Mesendoderm (in vitro differentiated cells): ENCODE results near the gene KCNN3.
A peak's percentile ranks its signal among the peaks of the same experiment; 100 is the strongest.

Experiments used
- DNase-seq: peaks from one replicate; pipeline ENCODE4 v3.0.0; 2013
- H2AK5ac ChIP-seq: 2 replicates; pipeline ENCODE4 v1.6.1; 2013; ENCODE audit warnings: low read length, inconsistent platforms
- H2BK120ac ChIP-seq: 2 replicates; pipeline ENCODE4 v1.6.1; 2013; ENCODE audit warnings: low read depth, mild to moderate bottlenecking, low read length, moderate library complexity, mixed read lengths
- H2BK15ac ChIP-seq: replicated peaks from 2 replicates; pipeline ENCODE4 v1.6.1; 2013; ENCODE audit warnings: low read depth, mild to moderate bottlenecking, moderate library complexity
- H2BK5ac ChIP-seq: 2 replicates; pipeline ENCODE4 v1.6.1; 2013; ENCODE audit warnings: low read length, inconsistent platforms
- H3K18ac ChIP-seq: 2 replicates; pipeline ENCODE4 v1.6.1; 2013; ENCODE audit warnings: mild to moderate bottlenecking, low read length, mixed read lengths
- H3K23ac ChIP-seq: one replicate; pipeline ENCODE4 v1.6.1; 2013; ENCODE audit warnings: low read length
- H3K27ac ChIP-seq: 2 replicates; pipeline ENCODE4 v1.5.1; 2013; ENCODE audit warnings: low read depth, mild to moderate bottlenecking, inconsistent platforms, low read length, moderate library complexity
- H3K27me3 ChIP-seq: 2 replicates; pipeline ENCODE4 v1.6.1; 2013; ENCODE audit warnings: low read length, control low read depth, mild to moderate bottlenecking, inconsistent platforms; ENCODE audit not compliant: insufficient read depth, poor library complexity
- H3K36me3 ChIP-seq: 2 replicates; pipeline ENCODE4 v1.6.1; 2013; ENCODE audit warnings: low read length, inconsistent platforms; ENCODE audit not compliant: control insufficient read depth, insufficient read depth
- H3K4ac ChIP-seq: one replicate; pipeline ENCODE4 v1.6.1; 2013; ENCODE audit warnings: low read depth, mild to moderate bottlenecking, low read length, moderate library complexity
- H3K4me1 ChIP-seq: 2 replicates; pipeline ENCODE4 v1.6.1; 2013; ENCODE audit warnings: low read depth, low read length, inconsistent platforms; ENCODE audit not compliant: control insufficient read depth
- H3K4me2 ChIP-seq: 2 replicates; pipeline ENCODE4 v1.6.1; 2013; ENCODE audit warnings: low read length
- H3K4me3 ChIP-seq: 2 replicates; pipeline ENCODE4 v1.5.1; 2013; ENCODE audit warnings: mild to moderate bottlenecking, low read length
- H3K56ac ChIP-seq: one replicate; pipeline ENCODE4 v1.6.1; 2013; ENCODE audit warnings: low read length
- H3K79me1 ChIP-seq: 2 replicates; pipeline ENCODE4 v1.6.1; 2013; ENCODE audit warnings: low read length, inconsistent platforms
- H3K79me2 ChIP-seq: 2 replicates; pipeline ENCODE4 v1.6.1; 2013; ENCODE audit warnings: mild to moderate bottlenecking, low read length; ENCODE audit not compliant: control insufficient read depth, insufficient read depth
- H3K9ac ChIP-seq: 2 replicates; pipeline ENCODE4 v1.6.1; 2013; ENCODE audit warnings: low read length, inconsistent platforms
- H4K5ac ChIP-seq: one replicate; pipeline ENCODE4 v1.6.1; 2013; ENCODE audit warnings: low read length
- H4K8ac ChIP-seq: one replicate; pipeline ENCODE4 v1.6.1; 2013; ENCODE audit warnings: low read depth, mild to moderate bottlenecking, control low read depth, low read length, moderate library complexity
- WGBS: extraction: QIAGEN DNeasy Blood & Tissue Kit; methylation state at CpG from one replicate; pipeline ENCODE4 v1.1.7; 2013; ENCODE audit warnings: low lambda C conversion rate, missing lambda C conversion rate; ENCODE audit not compliant: insufficient coverage; ENCODE audit errors: extremely low coverage; 5-methylcytosine and 5-hydroxymethylcytosine counted together

The KCNN3 gene

GRCh38 chr1:154751690-154752089 lies 118.4 kb downstream of the KCNN3 start:
- Histone ChIP-seq H2BK15ac (no peak overlapping the region), H4K5ac (no peak overlapping the region), H3K4me2 (no peak overlapping the region), H3K27ac (no peak overlapping the region), H3K4me3 (no peak overlapping the region), H3K79me1 (no peaks in the 10 kb centered on the region), H3K9ac (no peak overlapping the region), H3K4ac (no peak overlapping the region), H3K56ac (no peak overlapping the region), H3K79me2 (no peaks in the 10 kb centered on the region), H4K8ac (no peak overlapping the region), H3K36me3 (no peaks in the 10 kb centered on the region), H3K4me1 (no peaks in the 10 kb centered on the region), H3K23ac (no peak overlapping the region), H3K27me3 (no peaks in the 10 kb centered on the region), H2BK5ac (no peak overlapping the region), H2AK5ac (no peak overlapping the region), H2BK120ac (no peak overlapping the region), H3K18ac (no peak overlapping the region)
- DNase-seq, result peak; percentile 33
- no CpG with 5 or more reads among the region's 5 CpGs for WGBS

DNA sequence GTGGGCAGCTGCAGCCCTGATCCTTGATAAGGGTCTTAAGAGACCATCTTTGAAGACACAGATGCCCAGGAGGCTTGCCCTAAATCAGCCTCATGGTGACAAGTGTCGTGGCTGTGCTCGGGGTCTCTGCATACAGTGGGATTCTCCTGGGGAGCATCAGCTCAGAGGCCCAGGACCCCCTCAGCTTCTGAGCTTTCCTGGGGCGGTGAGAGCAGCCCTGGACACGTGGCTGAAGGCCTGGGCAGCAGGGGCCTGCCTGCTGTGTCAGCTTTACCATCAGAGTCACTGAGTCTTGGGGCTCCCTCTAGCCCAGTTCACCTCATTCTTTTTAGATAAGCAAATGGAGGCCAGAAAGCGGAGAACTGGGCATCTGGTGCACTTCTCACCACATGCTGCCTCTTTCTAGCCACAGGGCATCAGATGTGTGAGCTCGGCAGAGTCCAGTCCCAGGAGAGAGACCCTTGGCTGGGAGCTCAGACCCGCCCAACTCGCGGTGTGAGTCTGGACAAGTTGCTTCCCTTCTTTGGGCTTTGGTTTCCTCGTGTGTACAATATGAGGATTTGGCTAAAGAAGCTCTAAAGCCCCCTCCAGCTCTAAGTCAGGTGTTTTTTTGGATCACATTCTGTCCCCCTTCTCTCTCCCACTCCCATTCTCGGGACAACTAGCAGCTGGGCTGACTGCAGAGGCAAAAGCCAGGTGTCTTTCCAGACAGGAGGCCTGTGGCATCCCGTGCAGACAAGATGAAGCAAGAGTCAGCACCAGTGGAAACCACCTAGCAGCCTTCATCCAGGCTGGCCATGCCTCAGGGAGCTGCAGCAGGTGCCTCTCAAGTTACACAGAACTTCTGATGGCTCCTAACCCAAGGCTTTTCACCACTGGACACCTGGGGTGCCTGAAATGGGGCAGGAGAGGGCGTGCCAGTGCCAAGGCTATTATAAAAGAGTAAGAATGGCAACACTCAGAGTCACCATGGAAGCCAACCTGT lies 119.1 kb downstream of the KCNN3 start:
- Histone ChIP-seq H3K27ac (no peak overlapping the region), H4K8ac (no peak overlapping the region), H3K56ac (no peak overlapping the region), H2BK15ac (no peak overlapping the region), H3K18ac (no peak overlapping the region), H2AK5ac (no peak overlapping the region), H3K4me1 (no peaks in the 10 kb centered on the region), H3K9ac (no peak overlapping the region), H3K79me1 (no peaks in the 10 kb centered on the region), H3K36me3 (no peaks in the 10 kb centered on the region), H3K4me3 (no peak overlapping the region), H4K5ac (no peak overlapping the region), H3K4ac (no peak overlapping the region), H3K23ac (no peak overlapping the region), H3K79me2 (no peaks in the 10 kb centered on the region), H3K4me2 (no peak overlapping the region), H2BK5ac (no peak overlapping the region), H2BK120ac (no peak overlapping the region), H3K27me3 (no peaks in the 10 kb centered on the region)
- no CpG with 5 or more reads among the region's 13 CpGs for WGBS
- no peak for DNase-seq

GRCh38 chr1:154749078-154749760 lies 120.9 kb downstream of the KCNN3 start:
- Histone ChIP-seq H3K79me2 (no peaks in the 10 kb centered on the region), H3K4me2 (no peak overlapping the region), H3K56ac (no peak overlapping the region), H2AK5ac (no peak overlapping the region), H2BK15ac (no peak overlapping the region), H3K9ac (no peak overlapping the region), H3K79me1 (no peaks in the 10 kb centered on the region), H4K8ac (no peak overlapping the region), H4K5ac (no peak overlapping the region), H3K4me3 (no peak overlapping the region), H3K27ac (no peak overlapping the region), H3K18ac (no peak overlapping the region), H3K4ac (no peak overlapping the region), H3K27me3 (no peaks in the 10 kb centered on the region), H3K36me3 (no peaks in the 10 kb centered on the region), H3K23ac (no peak overlapping the region), H2BK120ac (no peak overlapping the region), H3K4me1 (no peaks in the 10 kb centered on the region), H2BK5ac (no peak overlapping the region)
- DNase-seq, result no peak
- WGBS, result no CpG with 5 or more reads among the region's 8 CpGs

DNA sequence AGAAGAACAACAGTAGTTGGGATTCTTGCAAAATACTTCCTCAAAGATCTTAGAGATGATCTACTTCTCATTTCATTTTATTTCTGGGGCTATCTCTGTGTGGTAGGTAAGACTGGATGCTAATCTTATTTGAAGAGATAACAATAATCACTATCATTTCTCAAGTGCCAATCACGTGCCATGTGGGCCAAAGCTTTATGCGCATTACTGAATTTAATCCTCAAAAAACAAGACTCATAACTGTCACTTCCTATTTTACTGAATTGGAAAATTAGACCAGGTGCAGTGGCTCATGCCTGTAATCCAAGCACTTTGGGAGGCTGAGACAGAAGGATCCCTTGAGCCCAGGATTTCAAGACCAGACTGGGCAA lies 121.7 kb downstream of the KCNN3 start:
- no peaks in the 10 kb centered on the region for H3K36me3 ChIP-seq
- no CpG with 5 or more reads among the region's 2 CpGs for WGBS
- no peak overlapping the region for H2BK5ac ChIP-seq
- H2BK120ac ChIP-seq, result no peak overlapping the region
- H3K27me3 ChIP-seq, result no peaks in the 10 kb centered on the region
- no peaks in the 10 kb centered on the region for H3K4me1 ChIP-seq
- no peak overlapping the region for H3K4me2 ChIP-seq
- H3K4me3 ChIP-seq, result no peak overlapping the region
- no peak overlapping the region for H4K5ac ChIP-seq
- H3K18ac ChIP-seq, result no peak overlapping the region
- no peak for DNase-seq
- no peak overlapping the region for H2AK5ac ChIP-seq
- H3K4ac ChIP-seq, result no peak overlapping the region
- no peak overlapping the region for H3K23ac ChIP-seq
- no peak overlapping the region for H3K9ac ChIP-seq
- no peaks in the 10 kb centered on the region for H3K79me1 ChIP-seq
- H2BK15ac ChIP-seq, result no peak overlapping the region
- no peak overlapping the region for H3K56ac ChIP-seq
- no peak overlapping the region for H3K27ac ChIP-seq
- H3K79me2 ChIP-seq, result no peaks in the 10 kb centered on the region
- H4K8ac ChIP-seq, result no peak overlapping the region

DNA sequence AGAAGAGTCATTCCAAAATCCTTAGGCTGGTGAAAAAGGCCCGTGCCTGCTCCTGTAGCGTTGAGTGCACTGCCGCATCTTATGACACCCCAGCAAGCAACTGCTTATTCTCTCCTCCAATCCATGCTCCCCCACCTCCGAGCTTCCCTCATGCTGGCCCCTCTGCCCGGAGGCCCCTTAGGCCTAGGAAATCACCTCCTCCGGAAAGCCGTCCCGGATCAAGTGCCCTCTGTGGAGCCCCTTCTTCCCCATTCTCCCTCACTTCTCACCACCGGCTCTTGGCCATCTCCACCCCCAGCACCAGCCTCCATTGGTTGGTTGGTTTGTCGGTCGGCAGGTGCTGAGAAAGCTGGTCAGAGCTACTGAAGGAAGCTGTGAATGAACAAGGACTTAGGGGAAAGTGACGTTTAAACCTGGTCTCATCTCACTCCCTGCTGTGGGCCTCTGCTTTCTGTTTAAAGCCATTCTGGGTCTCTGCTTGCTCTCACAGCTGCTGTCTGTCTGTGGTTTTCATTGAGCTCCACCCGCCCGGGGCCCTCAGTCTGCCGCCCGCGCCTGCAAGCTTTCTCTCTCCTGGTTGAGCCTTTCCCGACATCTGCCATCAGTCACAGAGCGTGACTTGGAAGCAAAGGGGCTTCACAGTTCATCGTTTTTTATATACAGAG lies 122.2 kb downstream of the KCNN3 start:
- no peak overlapping the region for H3K23ac ChIP-seq
- no CpG with 5 or more reads among the region's 20 CpGs for WGBS
- H2BK120ac ChIP-seq, result no peak overlapping the region
- H3K4me3 ChIP-seq, result no peak overlapping the region
- H3K79me1 ChIP-seq, result no peaks in the 10 kb centered on the region
- no peak overlapping the region for H4K8ac ChIP-seq
- H2BK15ac ChIP-seq, result no peak overlapping the region
- no peak overlapping the region for H3K27ac ChIP-seq
- H3K27me3 ChIP-seq, result no peaks in the 10 kb centered on the region
- no peaks in the 10 kb centered on the region for H3K36me3 ChIP-seq
- H2AK5ac ChIP-seq, result no peak overlapping the region
- H2BK5ac ChIP-seq, result no peak overlapping the region
- H3K18ac ChIP-seq, result no peak overlapping the region
- H3K4me1 ChIP-seq, result no peaks in the 10 kb centered on the region
- no peak overlapping the region for H3K9ac ChIP-seq
- no peak overlapping the region for H3K56ac ChIP-seq
- H3K4ac ChIP-seq, result no peak overlapping the region
- no peaks in the 10 kb centered on the region for H3K79me2 ChIP-seq
- H3K4me2 ChIP-seq, result no peak overlapping the region
- H4K5ac ChIP-seq, result no peak overlapping the region
- DNase-seq, result no peak
